Left ventricle myocardium inferior (tissue), 1 donor: ENCODE data around the gene C1QTNF5. TPM values are rescaled to one million over a fixed set of nuclear protein-coding genes. Genes with fewer than 3 reads are reported as not detected.
"Not testable (repeated sequence)": the region's sequence is repeated elsewhere in the genome, so short reads cannot be mapped to it uniquely, and the experiment has no call there.

Source experiments
- DNase-seq: peaks from one replicate; pipeline ENCODE4 v3.0.0-alpha.2; 2020
- H3K27ac ChIP-seq: fragments of 200-600 bp; replicated peaks from 2 replicates; pipeline ENCODE4 v1.8.0; 2021
- H3K27me3 ChIP-seq: fragments of 200-600 bp; 2 replicates; pipeline ENCODE4 v1.8.0; 2021; ENCODE audit warnings: low read depth
- H3K36me3 ChIP-seq: fragments of 200-600 bp; 2 replicates; pipeline ENCODE4 v1.8.0; 2021
- H3K4me1 ChIP-seq: fragments of 200-600 bp; 2 replicates; pipeline ENCODE4 v1.8.0; 2021
- H3K4me3 ChIP-seq: fragments of 200-600 bp; 2 replicates; pipeline ENCODE4 v1.8.0; 2021; ENCODE audit warnings: mild to moderate bottlenecking, moderate library complexity
- H3K9me3 ChIP-seq: fragments of 200-600 bp; replicated peaks from 2 replicates; pipeline ENCODE4 v1.8.0; 2021
- CTCF ChIP-seq: fragments of 200-600 bp; IDR thresholded peaks from 2 replicates; pipeline ENCODE4 v1.8.0; 2021; ENCODE audit warnings: antibody characterized with exemption, mild to moderate bottlenecking, borderline replicate concordance
- intact Hi-C: fragments of 100-400 bp; cut with micrococcal nuclease; formaldehyde crosslinking; loops from one replicate; pipeline ENCODE4 v1.11.0; 2022
- long read RNA-seq: library from polyadenylated mRNA; unstranded; transcript quantifications from one replicate; pipeline ENCODE4 v2.0.0, GENCODE V29; 2021
- total RNA-seq: library from RNA; stranded (reverse); fragmentation: NEBNext Ultra II Directional; extraction: Animal tissue kit (Norgen Biotek cat#: 25700); gene quantifications from one replicate; pipeline ENCODE4 v1.2.1, GENCODE V29; 2021
- donor health status: DM: no; HTN: yes; CAD: no; lungs with severe emphysema.

C1QTNF5 gene
- 14.4 TPM for total RNA-seq
- long read RNA-seq, transcript C1QTNF5-203 (2 exons, 1,046 nt) = minor isoform, 9 of 43 reads
- long read RNA-seq, transcript C1QTNF5-202 (3 exons, 1,356 nt) = major isoform, 31 of 43 reads
- long read RNA-seq, partial matches to known transcripts = 2 of 43 reads
- long read RNA-seq, other reads (novel, unspliced or antisense) = 1 of 43 reads

DNA sequence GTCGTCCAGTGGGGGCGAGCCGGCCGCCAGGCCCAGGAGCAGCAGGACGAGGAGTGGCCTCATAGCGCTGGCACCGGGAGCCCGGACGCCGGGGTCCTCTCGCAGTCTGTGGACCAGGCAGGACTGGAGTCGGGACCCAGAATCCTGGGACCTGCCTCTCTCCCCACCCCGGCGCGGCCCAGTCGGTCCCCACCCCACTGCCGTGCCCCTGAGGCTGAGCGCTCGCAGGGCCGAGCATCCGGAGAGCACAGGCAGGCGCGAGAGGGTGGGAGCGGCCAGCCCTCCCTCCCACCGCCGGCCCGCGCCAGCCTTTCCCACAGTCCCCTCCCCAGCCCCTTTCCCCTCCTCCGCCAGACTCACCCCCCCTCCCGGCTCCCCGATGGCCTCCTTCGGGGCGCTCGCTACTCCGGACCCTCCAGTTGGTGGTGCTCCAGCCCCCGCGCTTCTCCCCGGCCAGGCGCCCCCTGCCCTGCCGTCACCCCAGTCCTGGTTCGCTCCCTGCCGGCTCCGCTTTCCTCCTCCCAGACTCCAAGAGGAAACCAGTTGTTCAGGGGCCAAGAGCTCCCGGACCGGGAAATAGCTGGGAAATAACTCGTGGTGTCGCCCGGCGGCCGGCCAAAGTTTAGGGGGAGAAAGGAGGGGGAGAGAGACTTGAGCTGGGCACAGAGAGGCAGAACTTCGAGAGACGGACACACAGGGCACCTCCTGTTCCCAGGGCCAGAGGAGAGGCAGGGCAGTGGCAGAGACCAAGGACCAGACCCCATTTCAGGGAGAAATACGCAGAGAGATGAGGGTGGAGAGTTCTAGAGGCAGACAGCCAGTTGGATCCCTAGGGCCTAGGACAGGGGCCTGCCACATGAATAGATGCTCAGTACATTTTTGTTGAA, at the start of gene C1QTNF5:
TSS of gene C1QTNF5 (minus strand) at position 549 of the 887 bp plus-strand sequence. CDS start at position 63, 486 bp downstream.
- peak within 1 kb of the TSS; percentile 77 for H3K4me3 ChIP-seq
- no peaks in the 10 kb centered on the region for H3K9me3 ChIP-seq
- H3K27ac ChIP-seq = peak within 1 kb of the TSS; percentile 95
- no peaks in the 10 kb centered on the region for H3K27me3 ChIP-seq
- intact Hi-C loops = no loop called here
- TF ChIP-seq CTCF = no peak
- peaks cover 5% of the 10 kb centered on the region for H3K36me3 ChIP-seq
- peak; percentile 91 for DNase-seq
- H3K4me1 ChIP-seq = peaks cover 68% of the 10 kb centered on the region

DNA sequence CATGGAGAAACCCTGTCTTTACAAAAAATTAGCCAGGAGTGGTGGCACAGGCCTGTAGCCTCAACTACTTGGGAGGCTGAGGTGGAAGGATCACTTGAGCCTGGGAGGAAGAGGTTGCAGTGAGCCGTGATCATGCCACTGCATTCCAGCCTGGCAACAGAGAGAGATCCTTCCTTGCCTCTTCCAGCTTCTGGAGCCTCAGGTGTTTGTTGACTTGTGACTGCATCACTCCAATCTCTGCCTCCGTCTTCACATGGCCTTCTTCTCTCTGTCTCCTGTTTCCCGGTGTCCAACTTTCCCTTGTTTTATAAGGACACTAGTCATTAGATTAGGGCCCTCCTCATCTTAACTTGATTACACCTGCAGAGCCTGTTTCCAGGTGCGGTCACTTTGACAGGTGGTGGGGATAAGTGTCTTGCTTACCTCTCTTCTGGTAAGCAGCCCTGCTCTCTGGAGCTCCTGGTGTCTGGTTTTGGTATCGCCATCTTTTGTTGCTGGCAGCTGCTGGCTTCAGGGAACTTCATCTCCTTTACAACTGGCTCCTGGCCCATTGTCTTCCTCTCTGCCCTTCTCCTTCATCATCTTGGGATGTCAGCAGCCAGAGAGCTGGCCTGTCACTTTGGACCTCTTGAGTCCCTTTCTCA, 49.0 kb upstream of the C1QTNF5 start:
- H3K4me3 ChIP-seq = no peak overlapping the region
- H3K9me3 ChIP-seq = no peaks in the 10 kb centered on the region
- H3K27me3 ChIP-seq = peaks cover 8% of the 10 kb centered on the region
- no peaks in the 10 kb centered on the region for H3K4me1 ChIP-seq
- no peak for DNase-seq
- intact Hi-C loops = no loop called here
- no peak overlapping the region for H3K27ac ChIP-seq
- TF ChIP-seq CTCF = peak; percentile 34
- no peaks in the 10 kb centered on the region for H3K36me3 ChIP-seq

DNA sequence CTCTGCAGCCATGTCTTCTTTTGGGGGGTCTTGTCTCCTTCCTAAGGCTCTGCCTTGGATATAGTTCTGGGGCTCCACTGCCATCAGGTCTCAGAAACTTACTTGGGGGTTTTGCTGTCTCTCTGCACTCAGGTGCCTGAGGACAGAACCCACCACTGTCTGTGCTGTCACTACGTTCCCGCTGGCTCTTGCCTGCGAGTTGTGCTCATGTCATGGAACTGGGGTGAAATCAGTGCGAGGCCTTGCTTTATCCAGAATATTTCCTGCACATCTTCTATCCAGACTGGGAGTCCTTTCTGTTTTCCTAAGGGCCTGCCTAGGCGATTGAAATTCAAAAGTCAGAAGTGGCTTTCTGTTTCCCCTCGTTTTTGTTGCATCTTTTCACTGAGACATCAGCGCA, 47.4 kb upstream of the C1QTNF5 start:
- H3K36me3 ChIP-seq = no peaks in the 10 kb centered on the region
- no peak overlapping the region for H3K27ac ChIP-seq
- TF ChIP-seq CTCF = no peak
- H3K4me1 ChIP-seq = no peaks in the 10 kb centered on the region
- peaks cover 8% of the 10 kb centered on the region for H3K27me3 ChIP-seq
- no peaks in the 10 kb centered on the region for H3K9me3 ChIP-seq
- DNase-seq = no peak
- intact Hi-C loops = no loop called here
- H3K4me3 ChIP-seq = no peak overlapping the region

GRCh38 chr11:119384332-119384731, 43.6 kb upstream of the C1QTNF5 start:
- no peaks in the 10 kb centered on the region for H3K9me3 ChIP-seq
- no peak overlapping the region for H3K27ac ChIP-seq
- TF ChIP-seq CTCF = no peak
- no peaks in the 10 kb centered on the region for H3K36me3 ChIP-seq
- DNase-seq = no peak
- H3K4me1 ChIP-seq = peaks cover 30% of the 10 kb centered on the region
- no peak overlapping the region for H3K4me3 ChIP-seq
- peaks cover 8% of the 10 kb centered on the region for H3K27me3 ChIP-seq
- intact Hi-C loops = no loop called here

GRCh38 chr11:119382513-119382912, 41.8 kb upstream of the C1QTNF5 start:
- H3K4me3 ChIP-seq, H3K27ac ChIP-seq, intact Hi-C loops, H3K36me3 ChIP-seq, DNase-seq, H3K9me3 ChIP-seq, H3K27me3 ChIP-seq: not testable (repeated sequence)
- H3K4me1 ChIP-seq = peaks cover 35% of the 10 kb centered on the region

DNA sequence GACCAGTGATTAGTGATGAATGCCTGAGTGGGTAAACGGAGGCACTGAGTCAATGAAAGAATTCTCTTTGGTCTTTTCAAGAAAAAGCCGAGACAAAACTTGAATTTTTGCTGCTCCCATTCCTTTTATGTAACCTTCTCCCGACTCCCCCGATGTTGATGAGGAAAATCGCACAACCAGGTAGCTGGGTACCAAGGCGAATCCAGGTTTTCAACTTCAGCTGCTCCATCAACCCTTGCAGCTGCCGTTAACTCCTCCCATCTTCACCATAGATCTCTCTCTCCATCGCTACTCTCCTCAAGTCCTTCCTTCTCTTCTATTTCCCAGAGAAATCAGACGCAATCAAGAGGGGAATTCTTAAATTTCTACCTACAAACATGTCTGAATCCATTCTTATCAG, 41.4 kb upstream of the C1QTNF5 start:
- no peak for TF ChIP-seq CTCF
- H3K36me3 ChIP-seq = no peaks in the 10 kb centered on the region
- intact Hi-C loops = no loop called here
- H3K27me3 ChIP-seq = peaks cover 8% of the 10 kb centered on the region
- no peaks in the 10 kb centered on the region for H3K9me3 ChIP-seq
- H3K4me1 ChIP-seq = peaks cover 39% of the 10 kb centered on the region
- DNase-seq = no peak
- H3K27ac ChIP-seq = peak overlapping the region; percentile 95
- H3K4me3 ChIP-seq = peak overlapping the region; percentile 68
